Measurements from ENCODE around the gene HID1.
A peak's percentile ranks its signal among the peaks of the same experiment; 100 is the strongest.
"Not testable (repeated sequence)": the region's sequence is repeated elsewhere in the genome, so short reads cannot be mapped to it uniquely, and the experiment has no call there.

HID1 gene

DNA sequence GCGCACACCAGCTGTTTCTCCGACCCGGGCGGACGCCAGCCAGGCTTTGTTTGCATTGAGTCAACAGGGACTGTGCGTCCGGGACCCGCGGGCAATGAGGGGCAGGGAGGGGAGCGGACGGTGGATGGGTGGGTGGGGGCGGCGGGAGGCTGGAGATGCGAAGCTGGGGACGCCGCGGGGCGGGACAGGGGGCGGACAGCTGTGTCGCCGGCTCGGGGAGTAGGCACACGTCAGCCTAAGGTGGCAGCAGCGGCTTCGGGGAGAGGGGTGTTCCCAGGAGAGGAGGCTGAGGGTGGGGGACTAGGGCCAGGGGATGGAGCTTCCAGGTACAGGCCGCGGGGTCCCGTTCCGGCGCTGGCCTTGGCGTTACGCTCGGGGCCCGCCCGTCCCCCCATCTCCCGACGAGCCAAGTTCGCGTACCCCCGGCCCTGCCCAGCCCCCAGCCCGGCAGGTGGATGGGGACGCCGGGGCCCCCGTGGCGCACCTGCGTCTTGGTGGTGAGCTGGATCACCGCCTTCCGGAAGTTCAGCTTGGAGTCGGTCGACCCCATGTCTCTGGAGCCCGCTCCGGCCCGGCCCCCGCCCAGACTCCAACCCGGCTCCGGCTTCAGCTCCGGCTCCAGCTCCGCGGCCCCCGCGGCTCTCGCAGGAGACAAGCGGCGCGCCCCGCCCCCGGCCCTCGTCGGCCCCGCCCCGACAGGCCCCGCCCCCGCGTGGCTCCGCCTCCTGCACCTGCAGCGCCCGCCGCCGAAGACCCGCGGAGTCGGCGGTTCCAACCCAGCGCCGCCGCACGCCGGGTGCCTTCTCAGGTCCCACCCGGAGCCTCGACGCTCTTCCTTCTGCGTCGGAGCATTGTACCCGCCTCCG, at the start of gene HID1:
Gene HID1, minus strand, starts transcription at position 653 of the 866 bp plus-strand sequence. Its CDS starts 103 bp downstream, at position 550.
- no peak for DNase-seq

DNA sequence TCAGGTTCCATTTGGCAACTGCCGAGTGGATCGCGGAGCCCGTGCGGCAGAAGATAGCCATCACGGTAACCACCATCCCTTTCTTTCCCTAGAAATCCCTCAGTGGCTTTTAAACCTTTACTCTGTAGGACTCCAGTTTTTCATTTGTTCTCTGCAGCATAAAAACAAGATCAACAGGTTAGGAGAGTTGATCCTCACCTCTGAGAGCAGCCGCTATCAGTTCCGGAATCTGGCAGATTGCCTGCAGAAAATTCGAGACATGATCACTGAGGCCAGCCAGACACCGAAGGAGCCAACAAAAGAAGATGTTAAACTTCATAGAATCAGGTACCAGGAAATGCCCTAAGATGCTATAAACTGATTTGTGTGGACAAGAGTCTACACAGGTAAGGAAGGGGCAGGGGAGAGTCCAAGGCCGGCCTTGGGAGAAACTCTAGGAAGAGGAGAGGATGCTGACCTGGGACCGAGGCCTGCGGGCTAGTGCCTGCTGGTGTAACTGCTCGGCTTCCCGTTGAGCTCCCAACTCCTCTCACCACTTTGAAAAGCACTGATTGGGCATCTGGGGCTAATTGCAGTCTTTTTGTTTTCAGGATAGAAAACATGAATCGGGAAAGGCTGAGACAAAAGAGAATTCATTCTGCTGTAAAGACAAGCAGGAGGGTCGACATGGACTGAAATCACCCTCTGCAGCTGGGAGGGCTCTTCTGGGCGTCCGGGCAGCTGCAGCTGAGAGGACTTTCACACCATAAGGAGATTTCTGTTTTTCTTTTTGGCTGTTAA, 48.0 kb upstream of the HID1 start:
- no peak for DNase-seq

GRCh38 chr17:75019710-75020109, 47.2 kb upstream of the HID1 start:
- no peak for DNase-seq

DNA sequence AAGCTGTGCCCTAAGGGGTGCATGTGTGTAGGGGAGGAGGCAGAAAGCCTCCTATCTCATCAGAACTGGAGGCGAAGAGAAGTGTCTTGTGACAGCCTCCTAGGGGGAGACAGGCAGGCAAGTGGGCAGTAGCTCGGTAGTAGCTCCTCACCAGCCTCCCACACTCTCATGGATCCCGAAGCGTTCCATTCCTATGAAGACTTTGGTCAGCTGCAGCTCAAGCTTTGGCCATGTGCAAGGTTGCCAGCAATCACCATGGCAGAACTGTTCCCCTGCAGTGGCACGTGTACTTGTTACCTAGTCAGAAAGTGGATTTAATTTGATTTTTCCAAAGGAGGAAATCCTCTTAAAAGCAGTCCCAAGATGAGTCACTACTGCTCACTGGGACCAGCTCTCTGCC, 46.6 kb upstream of the HID1 start:
- DNase-seq, result no peak

DNA sequence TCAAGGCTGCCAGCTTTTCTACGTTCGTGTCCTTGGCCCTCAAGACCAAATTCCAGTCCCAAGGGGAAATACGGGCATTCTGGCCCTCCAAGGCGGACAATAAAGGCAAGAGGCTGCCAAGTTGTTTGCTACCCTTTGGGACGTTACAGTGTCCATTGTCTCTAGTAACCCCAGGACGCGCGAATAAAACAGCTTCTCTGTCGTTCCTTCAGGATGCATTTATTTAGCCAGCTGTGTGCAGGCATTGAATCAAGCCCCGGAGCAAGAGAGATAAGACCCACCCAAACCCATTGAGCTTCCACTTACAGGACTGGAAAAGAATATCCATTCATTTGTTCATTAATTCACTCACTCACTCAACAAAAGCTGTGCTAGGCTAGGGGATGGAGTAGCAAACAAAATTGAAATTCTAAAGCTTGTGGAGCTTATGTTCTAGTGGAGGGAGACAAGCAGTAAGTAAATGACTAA, 40.6 kb upstream of the HID1 start:
- DNase-seq, result no peak

GRCh38 chr17:75012346-75013091, 40.0 kb upstream of the HID1 start, which contains the start of gene MRPL58:
MRPL58 (plus strand) TSS chr17:75012670; CDS start chr17:75012687, 17 bp downstream.
- peak; percentile 67 for DNase-seq

DNA sequence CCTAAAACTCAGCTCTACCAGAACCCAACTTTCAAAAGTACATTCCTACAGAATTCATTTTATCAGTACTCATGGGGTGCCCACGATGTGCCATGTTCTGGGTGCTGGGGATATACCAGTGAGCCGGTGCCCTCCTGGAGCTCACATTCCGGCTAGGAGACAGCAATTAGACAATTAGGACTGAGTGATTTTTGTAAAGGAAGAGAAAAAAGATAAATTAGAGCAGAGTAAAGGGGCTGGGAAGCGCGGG, 39.5 kb upstream of the HID1 start:
- DNase-seq, result no peak

GRCh38 chr17:75011401-75012095, 39.0 kb upstream of the HID1 start:
- DNase-seq, result peak; percentile 44

DNA sequence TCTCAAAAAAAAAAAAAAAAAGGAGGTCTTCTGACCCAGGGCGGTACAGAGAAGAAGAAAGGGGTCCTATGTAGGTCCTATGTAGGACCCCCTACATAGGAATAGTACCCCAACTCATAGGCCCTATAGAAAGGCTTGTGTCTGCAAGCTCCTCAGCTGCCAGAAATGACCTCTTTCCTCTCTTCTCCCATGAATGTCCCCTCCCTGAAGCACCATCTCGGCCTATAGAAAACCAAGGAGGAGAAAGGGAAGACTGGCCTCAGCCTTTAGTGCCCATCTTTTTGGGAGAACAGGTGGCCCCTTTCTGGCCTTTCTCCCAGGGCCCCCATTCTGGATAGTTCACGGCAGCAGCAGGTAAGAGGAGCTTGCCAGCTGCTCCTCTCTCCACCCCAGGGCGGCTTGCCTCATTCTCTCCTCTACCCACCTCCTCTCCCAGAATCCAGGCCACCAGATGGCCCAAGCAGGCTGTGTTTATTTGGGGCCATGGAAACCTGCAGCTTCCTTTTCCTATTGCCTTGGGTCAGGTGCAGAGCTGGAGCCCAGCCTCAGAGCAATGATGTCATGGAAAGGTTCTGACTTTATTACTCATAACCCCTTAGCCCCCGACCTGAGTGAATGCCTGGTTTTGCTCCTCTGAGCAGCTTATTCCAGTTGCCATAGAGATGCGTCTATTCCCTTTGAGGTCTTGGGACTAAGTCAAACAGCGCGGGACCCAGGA, 38.3 kb upstream of the HID1 start:
- no peak for DNase-seq

DNA sequence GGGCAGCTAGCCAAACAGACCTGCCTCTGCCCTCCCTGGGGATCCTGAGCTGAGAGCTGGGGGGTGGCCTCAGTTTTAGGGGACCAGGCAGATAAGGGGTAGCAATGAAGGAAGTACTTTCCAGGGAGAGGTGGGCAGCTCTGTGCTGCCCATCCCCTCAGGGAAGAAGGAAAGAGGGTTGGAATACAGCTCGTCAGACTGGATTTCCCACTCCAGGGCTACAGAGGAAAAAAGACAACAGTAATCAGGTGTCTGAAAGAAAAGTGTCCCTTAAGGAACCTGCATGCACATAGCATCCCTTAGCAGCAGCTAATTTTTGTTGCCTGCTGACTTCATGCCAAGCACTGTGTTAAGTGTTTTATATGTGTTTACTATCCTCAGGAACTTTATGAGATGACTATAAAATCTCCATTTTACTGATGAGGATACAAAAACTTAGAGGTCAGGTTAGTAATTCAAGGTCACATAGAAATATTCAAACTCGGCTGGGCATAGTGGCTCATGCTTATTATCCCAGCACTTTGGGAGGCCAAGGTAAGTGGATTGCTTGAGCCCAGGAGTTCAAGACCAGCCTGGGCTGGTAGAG, 36.7 kb upstream of the HID1 start:
- no peak for DNase-seq

DNA sequence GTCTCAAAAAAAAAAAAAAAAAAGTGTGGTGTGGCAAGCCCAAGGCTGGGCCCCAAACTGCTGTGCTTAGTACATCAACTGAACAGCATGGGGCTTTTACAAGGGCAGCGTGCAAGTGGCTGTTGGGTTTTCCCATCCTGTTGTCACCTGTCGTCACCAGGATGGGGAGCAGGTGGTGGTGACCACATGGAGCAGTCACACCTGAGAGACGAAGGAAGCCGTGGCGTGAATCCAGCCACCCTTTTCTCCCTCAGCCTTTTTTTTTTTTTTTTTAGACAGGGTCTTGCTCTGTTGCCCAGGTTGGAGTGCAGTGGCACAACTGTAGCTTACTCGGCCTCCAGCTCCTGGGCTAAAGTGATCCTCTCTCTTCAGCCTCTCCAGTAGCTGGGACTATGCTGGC, 35.8 kb upstream of the HID1 start:
- no peak for DNase-seq

DNA sequence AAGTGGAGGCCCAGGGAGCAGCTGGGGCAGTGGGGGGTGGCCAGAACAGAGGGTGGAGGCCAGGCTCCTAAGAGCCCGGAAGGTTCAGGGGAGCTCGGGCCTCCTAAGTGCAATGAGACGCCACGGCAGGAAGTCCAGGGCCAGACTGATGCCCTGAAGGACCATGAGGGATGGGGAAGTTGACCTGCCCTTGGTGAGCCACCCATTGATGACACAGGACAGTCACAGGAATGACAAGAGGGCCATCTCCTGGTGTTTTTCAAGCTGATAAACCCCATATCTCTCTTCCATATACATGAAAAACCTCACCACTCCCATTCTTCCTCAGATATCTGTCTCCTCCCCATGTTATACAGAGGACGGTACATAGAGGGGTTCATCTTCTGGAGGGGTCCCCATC, 34.1 kb upstream of the HID1 start:
- DNase-seq, result no peak

DNA sequence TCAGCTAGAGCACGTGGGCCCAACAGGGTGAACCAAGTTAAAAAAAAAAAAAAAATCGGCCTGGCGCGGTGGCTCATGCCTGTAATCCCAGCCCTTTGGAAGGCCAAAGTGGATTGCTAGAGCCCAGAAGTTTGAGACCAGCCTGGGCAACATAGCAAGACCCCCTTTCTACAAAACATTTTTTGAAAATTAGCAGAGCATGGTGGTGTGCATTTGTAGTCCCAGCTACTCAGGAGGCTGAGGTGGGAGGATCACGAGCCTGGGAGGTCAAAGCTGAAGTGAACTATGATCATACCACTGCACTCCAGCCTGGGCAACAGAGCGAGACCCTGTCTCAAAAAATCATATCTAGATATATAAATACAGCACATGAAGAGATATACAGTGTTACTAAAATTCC, 33.5 kb upstream of the HID1 start:
- DNase-seq, result not testable (repeated sequence)

GRCh38 chr17:75005291-75005690, 32.7 kb upstream of the HID1 start:
- no peak for DNase-seq

- no peak for DNase-seq
Observed at GRCh38 chr17:75004371-75004770, 31.8 kb upstream of the HID1 start.

- DNase-seq, result no peak
Observed at GRCh38 chr17:75003957-75004355, 31.4 kb upstream of the HID1 start.

DNA sequence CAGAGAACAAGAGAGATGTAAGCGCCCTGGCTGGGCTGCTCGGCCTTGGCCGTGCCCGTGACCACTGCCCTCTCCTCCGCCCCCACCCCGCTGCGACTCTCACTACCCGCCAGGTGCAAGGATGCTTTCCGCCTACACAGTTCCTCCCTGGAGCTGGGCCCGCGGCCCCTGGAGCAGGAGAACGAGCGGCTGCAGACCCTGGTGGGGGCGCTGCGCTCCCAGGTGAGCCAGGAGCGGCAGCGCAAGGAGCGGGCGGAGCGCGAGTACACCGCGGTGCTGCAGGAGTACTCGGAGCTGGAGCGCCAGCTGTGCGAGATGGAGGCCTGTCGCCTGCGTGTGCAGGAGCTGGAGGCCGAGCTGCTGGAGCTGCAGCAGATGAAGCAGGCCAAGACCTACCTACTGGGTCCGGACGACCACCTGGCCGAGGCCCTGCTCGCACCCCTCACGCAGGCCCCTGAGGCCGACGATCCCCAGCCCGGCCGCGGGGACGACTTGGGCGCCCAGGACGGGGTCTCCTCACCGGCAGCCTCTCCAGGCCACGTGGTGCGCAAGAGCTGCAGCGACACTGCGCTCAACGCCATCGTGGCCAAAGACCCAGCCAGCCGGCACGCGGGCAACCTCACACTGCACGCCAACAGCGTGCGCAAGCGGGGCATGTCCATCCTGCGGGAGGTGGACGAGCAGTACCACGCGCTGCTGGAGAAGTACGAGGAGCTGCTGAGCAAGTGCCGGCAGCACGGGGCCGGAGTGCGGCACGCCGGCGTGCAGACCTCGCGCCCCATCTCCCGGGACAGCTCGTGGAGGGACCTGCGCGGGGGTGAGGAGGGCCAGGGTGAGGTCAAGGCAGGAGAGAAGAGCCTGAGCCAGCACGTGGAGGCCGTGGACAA, 30.8 kb upstream of the HID1 start:
- no peak for DNase-seq

- no peak for DNase-seq
Observed at GRCh38 chr17:75001915-75002843, 29.6 kb upstream of the HID1 start.

- DNase-seq, result no peak
Observed at GRCh38 chr17:74999523-74999922, 27.0 kb upstream of the HID1 start.

- no peak for DNase-seq
Observed at GRCh38 chr17:74998783-74999182, 26.2 kb upstream of the HID1 start.

Measured in NCI-H2029 treated with DMSO at 0.1 percent for 48 hours (cell line).